GM12878 (cell line): ENCODE data around the gene ANK2.

Source experiments
- E2F8 ChIP-seq: fragments of 450-650 bp; IDR thresholded peaks from 2 replicates; pipeline ENCODE4 v1.6.1; 2018; ENCODE audit warnings: mild to moderate bottlenecking, low read depth, moderate library complexity; ENCODE audit not compliant: partially characterized antibody
- IRF4 ChIP-seq: IDR thresholded peaks from 2 replicates; pipeline ENCODE4 v1.6.1; 2011; ENCODE audit warnings: low read depth, low read length

GRCh38 chr4:113083346-113083745 lies 33.9 kb downstream of the ANK2 start:
- TF ChIP-seq IRF4, result no peak
- no peak for TF ChIP-seq E2F8
